GM12873 (cell line): ENCODE measurements around the gene ZPLD1.

Source experiments
- TF ChIP-seq, protein P1 (sequence below): IDR thresholded peaks from 2 replicates; pipeline ENCODE4 v1.5.1; 2012; ENCODE audit warnings: low read depth, mild to moderate bottlenecking, moderate library complexity, low read length, control low read depth; ENCODE audit not compliant: insufficient read depth; ENCODE audit errors: missing control alignments

ZPLD1 gene

GRCh38 chr3:102512734-102513504 lies 78.1 kb downstream of the ZPLD1 start:
- TF ChIP-seq, protein P1, sequence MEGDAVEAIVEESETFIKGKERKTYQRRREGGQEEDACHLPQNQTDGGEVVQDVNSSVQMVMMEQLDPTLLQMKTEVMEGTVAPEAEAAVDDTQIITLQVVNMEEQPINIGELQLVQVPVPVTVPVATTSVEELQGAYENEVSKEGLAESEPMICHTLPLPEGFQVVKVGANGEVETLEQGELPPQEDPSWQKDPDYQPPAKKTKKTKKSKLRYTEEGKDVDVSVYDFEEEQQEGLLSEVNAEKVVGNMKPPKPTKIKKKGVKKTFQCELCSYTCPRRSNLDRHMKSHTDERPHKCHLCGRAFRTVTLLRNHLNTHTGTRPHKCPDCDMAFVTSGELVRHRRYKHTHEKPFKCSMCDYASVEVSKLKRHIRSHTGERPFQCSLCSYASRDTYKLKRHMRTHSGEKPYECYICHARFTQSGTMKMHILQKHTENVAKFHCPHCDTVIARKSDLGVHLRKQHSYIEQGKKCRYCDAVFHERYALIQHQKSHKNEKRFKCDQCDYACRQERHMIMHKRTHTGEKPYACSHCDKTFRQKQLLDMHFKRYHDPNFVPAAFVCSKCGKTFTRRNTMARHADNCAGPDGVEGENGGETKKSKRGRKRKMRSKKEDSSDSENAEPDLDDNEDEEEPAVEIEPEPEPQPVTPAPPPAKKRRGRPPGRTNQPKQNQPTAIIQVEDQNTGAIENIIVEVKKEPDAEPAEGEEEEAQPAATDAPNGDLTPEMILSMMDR: no peak

DNA sequence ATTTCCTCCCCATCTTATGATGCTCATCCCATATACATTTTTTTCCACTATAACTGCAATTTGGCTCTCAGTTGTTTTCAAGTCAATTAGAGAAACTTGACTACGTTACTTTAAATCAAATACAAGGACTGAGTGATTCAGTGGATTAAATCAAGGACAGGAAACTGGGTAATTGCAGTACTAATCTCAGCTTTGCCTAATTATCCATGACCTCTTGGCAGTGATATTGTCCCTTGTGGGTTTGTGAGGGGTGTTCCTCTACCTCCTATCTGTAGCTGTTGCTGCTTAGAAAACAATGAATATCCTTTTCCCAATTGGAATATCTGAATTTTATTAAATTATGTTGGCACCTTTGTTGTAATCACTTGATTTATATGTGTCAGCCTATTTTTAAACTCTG lies 79.4 kb downstream of the ZPLD1 start:
- TF ChIP-seq, protein P1: no peak

- TF ChIP-seq, protein P1: no peak
Observed at GRCh38 chr3:102521246-102521645, 86.4 kb downstream of the ZPLD1 start.

- TF ChIP-seq, protein P1: no peak
Observed at GRCh38 chr3:102525624-102526023, 90.8 kb downstream of the ZPLD1 start.

GRCh38 chr3:102526865-102527264 lies 92.0 kb downstream of the ZPLD1 start:
- TF ChIP-seq, protein P1: no peak

- TF ChIP-seq, protein P1: no peak
Observed at GRCh38 chr3:102528727-102529126, 93.9 kb downstream of the ZPLD1 start.
